T-helper 17 cell (primary cell): Measurements from ENCODE around the gene SRPX. TPM values are rescaled to one million over a fixed set of nuclear protein-coding genes. Genes with fewer than 3 reads are reported as not detected.
A peak's percentile ranks its signal among the peaks of the same experiment; 100 is the strongest.

Source experiments
- ATAC-seq: fragments of 150-1000 bp; cut with Tn5 transposase; 2 replicates; pipeline ENCODE4 v1.10.0; 2021; ENCODE audit warnings: mild to moderate bottlenecking, moderate library complexity
- DNase-seq, 3 donors: peaks; one replicate each; pipeline versions ENCODE4 v3.0.0 to v3.0.0-alpha.2; 2020 to 2021
- H3K9me3 ChIP-seq: one replicate; pipeline ENCODE4 v1.7.0; 2013; ENCODE audit warnings: low read length, mild to moderate bottlenecking; ENCODE audit not compliant: control insufficient read depth, poor library complexity, severe bottlenecking
- H3K27ac Mint-ChIP-seq: one replicate; pipeline ENCODE4 v1.8.0; 2022; ENCODE audit warnings: mild to moderate bottlenecking, moderate library complexity, mixed read lengths
- H3K27me3 Mint-ChIP-seq: one replicate; pipeline ENCODE4 v1.8.0; 2022; ENCODE audit warnings: mixed read lengths
- H3K36me3 Mint-ChIP-seq: one replicate; pipeline ENCODE4 v1.8.0; 2022; ENCODE audit warnings: low read depth, mixed read lengths
- H3K4me1 Mint-ChIP-seq: one replicate; pipeline ENCODE4 v1.8.0; 2022; ENCODE audit warnings: mild to moderate bottlenecking, mixed read lengths
- H3K4me3 Mint-ChIP-seq: one replicate; pipeline ENCODE4 v1.8.0; 2022; ENCODE audit warnings: mild to moderate bottlenecking, moderate library complexity, mixed read lengths
- total RNA-seq, 4 donors: library from RNA in 2 of 4; stranded (reverse) in 2 of 4; gene quantifications; one replicate each; pipeline ENCODE4 v1.2.3 and lab custom pipeline; 2022 to 2026

Gene SRPX
- total RNA-seq, 2 donors from 2014 or later = 0.30 TPM; not detected in 1

DNA sequence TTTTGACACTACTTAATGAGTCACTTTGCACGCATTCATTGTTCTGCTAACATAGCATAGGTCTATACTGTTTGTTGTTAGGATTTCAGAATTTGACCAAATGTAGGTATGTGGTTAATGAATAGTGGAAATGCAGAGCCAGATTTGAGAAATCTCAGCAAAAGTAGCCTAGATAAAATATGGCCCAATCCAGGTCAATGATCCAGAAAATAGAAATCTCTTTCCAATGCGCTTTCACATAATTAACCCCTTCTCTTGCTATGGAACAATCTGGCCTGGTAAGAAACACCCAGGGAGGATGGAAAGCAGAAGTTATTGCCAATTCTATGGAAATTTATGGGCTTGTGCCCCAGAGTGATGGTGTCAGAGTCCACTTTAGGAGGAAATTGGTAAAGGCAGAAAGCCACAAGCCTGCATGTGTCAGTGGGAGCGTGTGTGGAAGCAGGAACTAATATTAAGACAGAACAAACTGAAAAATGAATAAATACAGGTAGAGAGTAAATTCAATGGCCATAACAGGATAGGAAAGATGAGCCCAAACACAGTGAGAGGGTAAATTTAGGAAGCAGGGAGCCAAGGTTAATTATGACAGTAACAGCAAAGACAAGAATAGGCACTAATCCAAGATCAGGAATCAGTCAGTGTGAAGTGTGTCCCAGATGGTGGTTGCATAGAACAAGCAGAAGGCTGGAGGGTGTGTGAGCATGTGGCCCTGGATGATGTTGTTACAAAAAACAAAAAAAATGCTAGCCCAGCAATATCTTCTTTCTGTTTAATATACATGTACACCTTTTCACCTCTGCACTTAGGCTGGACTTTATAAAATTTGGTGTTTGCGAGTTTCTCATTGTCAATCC lies 111.4 kb downstream of the SRPX start:
- Mint-ChIP-seq H3K36me3 (peaks cover 2% of the 10 kb centered on the region), H3K27me3 (no peaks in the 10 kb centered on the region), H3K4me1 (peaks cover 3% of the 10 kb centered on the region), H3K4me3 (no peak overlapping the region), H3K27ac (no peak overlapping the region)
- H3K9me3 ChIP-seq = no peaks in the 10 kb centered on the region
- no peak for DNase-seq
- ATAC-seq = no peak

DNA sequence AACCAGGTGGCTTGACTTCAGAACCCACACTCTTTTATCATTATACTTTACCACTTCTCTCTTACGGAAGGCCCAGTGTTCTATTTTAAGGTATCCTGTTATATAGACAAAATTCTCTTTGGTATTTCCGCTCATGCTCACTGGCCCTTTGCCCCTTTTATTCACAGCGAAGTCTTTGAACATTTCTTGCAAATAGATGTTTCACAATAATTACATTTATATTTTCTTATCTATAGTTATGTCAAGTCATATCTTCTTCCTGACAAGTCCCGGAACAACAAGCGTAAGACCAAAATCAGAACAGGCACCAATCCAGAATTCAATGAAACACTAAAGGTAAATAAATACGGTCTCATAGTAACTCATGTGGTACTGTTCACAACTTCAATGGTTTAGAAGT lies 112.3 kb downstream of the SRPX start:
- Mint-ChIP-seq H3K4me1 (peaks cover 3% of the 10 kb centered on the region), H3K4me3 (no peak overlapping the region), H3K27ac (no peak overlapping the region), H3K36me3 (no peaks in the 10 kb centered on the region), H3K27me3 (no peaks in the 10 kb centered on the region)
- no peaks in the 10 kb centered on the region for H3K9me3 ChIP-seq
- no peak for ATAC-seq
- DNase-seq = no peak

DNA sequence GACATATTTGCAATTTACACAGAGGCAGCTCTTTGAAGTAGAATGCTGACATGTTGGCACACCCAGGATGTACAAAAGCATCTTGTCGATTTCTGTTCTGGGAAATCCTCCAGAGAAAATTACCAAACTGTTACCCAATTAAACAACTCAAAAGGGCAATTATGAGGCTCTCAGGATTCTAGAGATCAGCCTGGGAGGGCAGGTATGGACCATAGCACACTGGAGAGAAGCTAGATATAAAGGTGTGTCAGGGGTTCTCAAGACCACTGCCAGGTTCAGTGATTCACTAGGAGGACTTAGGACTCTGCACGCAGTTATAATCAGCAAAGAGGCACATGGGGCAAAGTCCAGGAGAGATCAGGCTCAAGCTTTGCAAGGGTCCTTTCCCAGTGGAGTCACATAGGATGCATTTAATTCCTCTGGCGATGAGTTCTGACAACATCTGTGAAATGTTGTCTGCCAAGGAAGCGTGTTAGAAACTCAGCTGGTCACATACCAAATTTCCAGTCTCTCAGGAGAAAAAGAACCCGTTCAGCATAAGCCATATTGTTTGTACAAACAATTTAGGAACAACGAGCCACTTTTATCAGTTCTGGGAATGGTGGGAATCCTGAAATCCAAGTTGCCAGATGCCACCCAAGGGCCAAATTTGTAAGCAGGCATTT lies 113.5 kb downstream of the SRPX start:
- ATAC-seq (no peak), DNase-seq (no peak)
- H3K4me3 Mint-ChIP-seq = no peak overlapping the region
- H3K4me1 Mint-ChIP-seq = peaks cover 10% of the 10 kb centered on the region
- no peaks in the 10 kb centered on the region for H3K27me3 Mint-ChIP-seq
- no peaks in the 10 kb centered on the region for H3K9me3 ChIP-seq
- H3K27ac Mint-ChIP-seq = no peak overlapping the region
- no peaks in the 10 kb centered on the region for H3K36me3 Mint-ChIP-seq

DNA sequence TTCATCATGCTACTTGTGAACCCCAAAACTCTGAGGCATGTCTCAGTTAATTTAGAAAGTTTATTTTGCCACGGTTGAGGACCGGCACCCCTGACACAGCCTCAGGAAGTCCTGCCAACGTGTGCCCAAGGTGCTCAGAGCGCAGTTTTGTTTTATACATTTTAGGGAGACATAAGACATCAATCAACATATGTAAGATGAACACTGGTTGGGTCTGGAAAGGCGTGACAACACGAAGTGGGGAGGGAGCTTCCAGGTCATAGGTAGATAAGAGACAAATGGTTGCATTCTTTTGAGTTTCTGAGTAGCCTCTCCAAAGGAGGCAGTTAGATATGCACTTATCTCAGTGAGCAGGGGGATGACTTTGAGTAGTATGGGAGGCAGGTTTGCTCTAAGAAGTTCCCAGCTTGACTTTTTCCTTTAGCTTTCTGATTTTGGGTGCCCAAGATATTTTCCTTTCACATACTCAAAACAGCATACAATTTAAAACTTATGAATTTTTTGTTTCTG lies 115.4 kb downstream of the SRPX start:
- H3K9me3 ChIP-seq = no peaks in the 10 kb centered on the region
- Mint-ChIP-seq H3K4me1 (peaks cover 10% of the 10 kb centered on the region), H3K4me3 (peak overlapping the region; percentile 60), H3K36me3 (no peaks in the 10 kb centered on the region), H3K27ac (no peak overlapping the region), H3K27me3 (no peaks in the 10 kb centered on the region)
- no peak for DNase-seq
- ATAC-seq = no peak

DNA sequence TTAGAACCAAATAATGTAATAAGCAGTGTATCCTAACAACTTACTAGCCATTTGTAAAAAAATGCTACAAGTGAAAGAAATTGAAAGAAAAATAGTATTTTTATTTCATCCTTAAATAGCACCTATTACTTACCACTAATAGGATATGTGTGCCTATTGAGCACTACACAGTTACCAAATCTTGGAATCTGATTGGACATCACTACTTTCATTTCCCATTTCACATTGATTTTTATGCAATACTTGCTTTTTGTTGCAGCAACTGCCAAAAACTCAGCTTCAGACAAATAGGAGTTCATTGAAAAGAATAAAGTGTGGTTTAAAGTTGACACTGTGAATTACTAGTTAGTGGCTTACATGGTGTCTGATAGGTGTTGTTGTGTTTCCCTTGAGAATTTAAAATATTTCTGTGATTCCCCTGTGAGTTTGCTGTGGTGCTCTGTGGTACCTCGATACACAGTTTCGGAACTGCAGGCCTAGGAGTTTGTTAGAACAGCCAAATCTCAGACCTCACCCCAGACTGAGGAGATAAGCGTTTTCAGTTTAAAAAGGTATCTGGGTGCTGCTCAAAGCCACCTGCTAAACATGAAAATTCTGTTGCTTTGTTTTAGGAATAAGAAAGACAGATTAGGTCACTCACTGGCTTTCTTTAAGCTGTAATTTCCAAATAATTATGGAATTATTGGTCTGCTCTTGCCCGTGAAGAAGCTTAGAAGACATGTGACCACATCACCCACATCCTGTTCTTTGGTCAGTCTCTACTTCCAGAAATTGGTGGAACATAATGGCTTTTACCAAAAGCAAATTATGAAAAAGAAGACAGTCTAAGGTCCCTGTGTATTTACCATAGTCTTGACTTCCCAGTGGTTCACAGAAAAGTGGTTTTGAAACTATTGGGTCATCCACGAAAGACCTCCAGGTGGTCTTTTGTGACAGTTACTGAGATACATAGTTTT lies 116.5 kb downstream of the SRPX start:
- H3K36me3 Mint-ChIP-seq = no peaks in the 10 kb centered on the region
- peak overlapping the region; percentile 43 for H3K27ac Mint-ChIP-seq
- no peak for DNase-seq
- ATAC-seq = peak; percentile 59
- H3K4me3 Mint-ChIP-seq = no peak overlapping the region
- peaks cover 10% of the 10 kb centered on the region for H3K4me1 Mint-ChIP-seq
- no peaks in the 10 kb centered on the region for H3K27me3 Mint-ChIP-seq
- peaks cover 4% of the 10 kb centered on the region for H3K9me3 ChIP-seq

DNA sequence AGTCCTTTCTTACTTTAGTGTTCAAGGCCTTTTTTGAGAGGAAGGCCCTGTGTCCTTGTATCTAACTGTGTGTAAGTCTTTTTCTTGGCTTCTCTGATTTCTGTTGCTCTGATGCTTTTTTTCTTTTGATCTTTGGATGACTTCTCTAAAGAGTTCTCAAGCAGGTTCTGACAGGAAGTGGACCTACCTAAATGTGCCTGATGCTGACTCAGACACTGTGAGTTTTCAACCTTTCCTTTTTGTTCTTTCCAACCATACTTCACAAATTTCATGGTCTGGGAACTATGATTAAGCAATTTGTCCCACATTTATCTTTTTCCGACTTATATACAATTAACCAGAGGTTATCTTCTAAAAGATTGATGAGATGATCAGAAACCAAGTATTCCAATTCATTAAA lies 117.8 kb downstream of the SRPX start:
- H3K36me3 Mint-ChIP-seq = no peaks in the 10 kb centered on the region
- peak overlapping the region; percentile 80 for H3K27ac Mint-ChIP-seq
- H3K4me3 Mint-ChIP-seq = no peak overlapping the region
- ATAC-seq (no peak), DNase-seq (no peak)
- peaks cover 10% of the 10 kb centered on the region for H3K4me1 Mint-ChIP-seq
- H3K9me3 ChIP-seq = peaks cover 4% of the 10 kb centered on the region
- H3K27me3 Mint-ChIP-seq = no peaks in the 10 kb centered on the region

DNA sequence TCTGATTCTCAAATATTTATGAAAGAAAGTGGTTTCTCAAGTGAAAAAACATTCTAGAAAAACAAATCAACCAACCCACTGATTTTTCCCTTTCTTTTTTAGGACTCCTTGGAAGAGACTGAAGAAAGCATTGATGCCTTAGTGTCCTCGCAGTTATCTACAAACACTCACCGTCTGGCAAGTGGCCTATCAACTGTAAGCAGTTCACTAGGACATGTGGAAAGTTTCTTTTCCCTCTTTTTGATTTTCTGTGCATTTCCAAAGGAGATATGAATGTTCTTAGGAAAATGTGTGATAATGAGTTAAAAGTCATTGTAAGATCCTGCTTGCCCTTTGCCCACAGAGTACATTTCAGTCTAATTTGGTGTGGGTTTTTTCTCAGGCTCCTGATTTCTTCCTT lies 118.4 kb downstream of the SRPX start:
- Mint-ChIP-seq H3K4me3 (no peak overlapping the region), H3K27me3 (no peaks in the 10 kb centered on the region), H3K4me1 (peaks cover 10% of the 10 kb centered on the region), H3K36me3 (no peaks in the 10 kb centered on the region), H3K27ac (peak overlapping the region; percentile 80)
- H3K9me3 ChIP-seq = peaks cover 4% of the 10 kb centered on the region
- DNase-seq (no peak), ATAC-seq (no peak)

DNA sequence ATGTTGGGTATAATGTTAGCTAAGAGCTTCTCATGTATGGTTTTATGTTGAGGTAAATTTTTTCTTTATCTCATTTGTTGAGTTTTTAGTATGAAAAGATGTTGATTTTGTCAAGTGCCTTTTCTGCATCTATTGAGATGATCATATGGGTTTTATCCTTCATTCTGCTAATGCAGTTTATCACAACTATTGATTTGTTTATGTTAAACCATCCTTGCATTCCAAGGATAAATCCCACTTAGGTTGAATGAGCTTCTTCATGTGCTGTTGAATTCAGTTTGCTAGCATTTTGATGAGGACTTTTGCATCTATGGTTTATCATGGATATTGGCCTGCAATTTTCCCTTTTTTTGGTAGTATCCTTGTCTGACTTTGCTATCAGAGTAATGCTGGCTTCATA lies 121.0 kb downstream of the SRPX start:
- no peak overlapping the region for H3K4me3 Mint-ChIP-seq
- peaks cover 4% of the 10 kb centered on the region for H3K9me3 ChIP-seq
- no peak overlapping the region for H3K27ac Mint-ChIP-seq
- H3K4me1 Mint-ChIP-seq = peaks cover 10% of the 10 kb centered on the region
- ATAC-seq (no peak), DNase-seq (no peak)
- H3K27me3 Mint-ChIP-seq = no peaks in the 10 kb centered on the region
- H3K36me3 Mint-ChIP-seq = no peaks in the 10 kb centered on the region

Other genes with a start within 250 kb of the SRPX start
- not detected for gene SYTL5, start 214.3 kb downstream of the SRPX start, total RNA-seq
- gene RPGR, start 106.6 kb upstream of the SRPX start, total RNA-seq = 10 to 100 TPM; 27.8 to 34.7 TPM
- gene OTC, start 131.7 kb upstream of the SRPX start, total RNA-seq = not detected